NT2/D1 (cell line): ENCODE results near the gene WRAP73.

Experiments
- YY1 ChIP-seq: IDR thresholded peaks from 2 replicates; pipeline ENCODE4 v1.6.1; 2011; ENCODE audit not compliant: insufficient read length, insufficient read depth
- ZNF274 ChIP-seq: IDR thresholded peaks from 2 replicates; pipeline ENCODE4 v1.6.1; 2011; ENCODE audit warnings: mild to moderate bottlenecking, low read depth, low read length

- TF ChIP-seq YY1 (no peak), ZNF274 (no peak)
These were observed 11.2 kb downstream of the WRAP73 start for GRCh38 chr1:3638676-3639075.
